Measurements from ENCODE around the gene MGST3. TPM values are rescaled to one million over a fixed set of nuclear protein-coding genes. Genes with fewer than 3 reads are reported as not detected.

Gene MGST3
- total and polyA plus RNA-seq, 2 donors (not counting 1 experiment from before 2014, with no cell fraction given): 35.6 to 41.7 TPM

DNA sequence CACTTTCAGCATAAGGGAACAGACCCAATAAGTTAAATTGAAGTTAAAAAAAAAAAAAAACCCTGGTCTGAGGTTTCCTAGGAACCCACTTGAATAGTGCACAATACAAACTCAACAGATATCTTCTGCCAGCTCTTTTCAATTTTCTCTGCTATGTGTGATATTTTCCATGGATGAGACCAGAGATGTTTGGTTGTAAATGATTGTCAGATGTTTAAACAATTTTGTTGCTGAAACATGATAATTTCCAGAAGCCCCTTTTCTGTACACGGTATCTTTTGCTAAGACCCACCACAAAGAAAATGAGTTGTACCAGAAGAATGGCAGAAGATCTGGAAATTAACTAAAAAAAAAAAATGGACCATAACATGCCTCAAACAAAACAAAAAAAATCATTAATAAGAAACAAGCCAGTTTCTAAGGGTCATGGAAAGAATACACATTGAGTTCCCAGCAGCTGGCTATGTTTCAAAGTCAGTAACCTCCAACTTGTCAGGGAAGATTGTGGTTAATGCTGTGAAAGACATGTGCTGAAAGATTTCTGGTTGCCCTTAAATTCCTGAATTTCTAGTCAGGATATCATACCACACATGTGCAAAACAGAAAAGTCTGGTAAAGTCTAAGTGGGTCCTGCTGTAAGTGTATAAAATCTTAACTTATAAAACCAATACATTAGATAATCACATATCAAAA, 35.6 kb upstream of the MGST3 start:
- ATAC-seq (ENCODE audit: low read depth): no peak
- Mint-ChIP-seq H3K27me3 (peaks cover 71% of the 10 kb centered on the region), H3K4me3 (no peak overlapping the region), H3K27ac (no peak overlapping the region), H3K9me3 (ENCODE audit: insufficient read depth) (no peaks in the 10 kb centered on the region), H3K4me1 (peaks cover 20% of the 10 kb centered on the region)
- no peak for DNase-seq
- H3K27me3 ChIP-seq (replicated peaks in 1 of 4; ENCODE audit: control extremely low read depth in 1 of 4, control insufficient read depth in 3 of 4, insufficient read depth in 4 of 4, low read length in 3 of 4): peaks cover 0 to 46% (median 40%) of the 10 kb centered on the region in 4 experiments
- no peak overlapping the region for H3K4me2 ChIP-seq (replicated peaks; ENCODE audit: low read depth, low read length, poor library complexity, severe bottlenecking)
- intact Hi-C loops (cut with micrococcal nuclease): loop anchor here (10.0 kb wide), 1 partner anchor 481 kb away; no protein-coding TSS in a partner anchor
- H3K27ac ChIP-seq (ENCODE audit: low read length in 2 of 2): no peak overlapping the region
- ChIA-PET CTCF (interaction anchor here (1.1 to 14.4 kb wide), 3 partner anchors 200 to 331 kb away, joined by 3 to 206 read pairs (median 86); no protein-coding TSS in a partner anchor), POLR2A (no interaction called here)
- H3K79me2 ChIP-seq (ENCODE audit: control insufficient read depth, insufficient read depth, low read length): no peaks in the 10 kb centered on the region
- H3K4me1 ChIP-seq (ENCODE audit: control insufficient read depth in 2 of 2, insufficient read depth in 2 of 2, low read length in 2 of 2): peaks cover 21 to 22% of the 10 kb centered on the region in 2 donors
- no peaks in the 10 kb centered on the region for H3K36me3 ChIP-seq (replicated peaks in 1 of 2; ENCODE audit: control extremely low read depth in 1 of 2, control insufficient read depth in 1 of 2, extremely low read depth in 1 of 2, insufficient read depth in 2 of 2, low read length in 1 of 2)
- TF ChIP-seq, protein P1, sequence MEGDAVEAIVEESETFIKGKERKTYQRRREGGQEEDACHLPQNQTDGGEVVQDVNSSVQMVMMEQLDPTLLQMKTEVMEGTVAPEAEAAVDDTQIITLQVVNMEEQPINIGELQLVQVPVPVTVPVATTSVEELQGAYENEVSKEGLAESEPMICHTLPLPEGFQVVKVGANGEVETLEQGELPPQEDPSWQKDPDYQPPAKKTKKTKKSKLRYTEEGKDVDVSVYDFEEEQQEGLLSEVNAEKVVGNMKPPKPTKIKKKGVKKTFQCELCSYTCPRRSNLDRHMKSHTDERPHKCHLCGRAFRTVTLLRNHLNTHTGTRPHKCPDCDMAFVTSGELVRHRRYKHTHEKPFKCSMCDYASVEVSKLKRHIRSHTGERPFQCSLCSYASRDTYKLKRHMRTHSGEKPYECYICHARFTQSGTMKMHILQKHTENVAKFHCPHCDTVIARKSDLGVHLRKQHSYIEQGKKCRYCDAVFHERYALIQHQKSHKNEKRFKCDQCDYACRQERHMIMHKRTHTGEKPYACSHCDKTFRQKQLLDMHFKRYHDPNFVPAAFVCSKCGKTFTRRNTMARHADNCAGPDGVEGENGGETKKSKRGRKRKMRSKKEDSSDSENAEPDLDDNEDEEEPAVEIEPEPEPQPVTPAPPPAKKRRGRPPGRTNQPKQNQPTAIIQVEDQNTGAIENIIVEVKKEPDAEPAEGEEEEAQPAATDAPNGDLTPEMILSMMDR (IDR thresholded peaks at IDR 0.05): no peak
- TF ChIP-seq EZH2 (IDR thresholded peaks at IDR 0.05; ENCODE audit: borderline replicate concordance, insufficient read depth, low read depth, low read length, poor library complexity, severe bottlenecking): no peak
- no peaks in the 10 kb centered on the region for H4K20me1 ChIP-seq (ENCODE audit: control insufficient read depth, insufficient read depth, low read length, poor library complexity, severe bottlenecking)
- H3K4me3 ChIP-seq (ENCODE audit: control extremely low read depth in 1 of 5, extremely low read depth in 1 of 5, insufficient read depth in 1 of 5, low read depth in 2 of 5, low read length in 4 of 5): no peak overlapping the region
- no peak overlapping the region for H3K9ac ChIP-seq (ENCODE audit: low read length)
- WGBS (ENCODE audit: insufficient coverage): no CpG with 5 or more reads among the region's 1 CpG
- H3K9me3 ChIP-seq (ENCODE audit: control extremely low read depth in 1 of 3, control insufficient read depth in 2 of 3, insufficient read depth in 1 of 3, low read length in 2 of 3): peaks cover 0 to 6% (median 0%) of the 10 kb centered on the region in 3 donors
- no peak overlapping the region for H2AFZ ChIP-seq (ENCODE audit: insufficient read depth, low read depth, low read length, poor library complexity, severe bottlenecking)

Data from B cell (primary cell).